GM12865 (cell line): Measurements from ENCODE around the gene QSOX2.
"Not testable (repeated sequence)": the region's sequence is repeated elsewhere in the genome, so short reads cannot be mapped to it uniquely, and the experiment has no call there.

ENCODE experiments used
- DNase-seq: peaks from one replicate; pipeline ENCODE4 v3.0.0; 2010; ENCODE audit warnings: low read depth
- H3K4me3 ChIP-seq: 2 replicates; pipeline ENCODE4 v1.5.1; 2011; ENCODE audit warnings: mild to moderate bottlenecking, low read depth, low read length, control low read depth
- TF ChIP-seq, protein P1 (sequence below): IDR thresholded peaks from 2 replicates; pipeline ENCODE4 v1.5.1; 2011; ENCODE audit warnings: low read length, control low read depth, low read depth, inconsistent platforms; ENCODE audit not compliant: insufficient read depth; ENCODE audit errors: missing control alignments

Gene QSOX2

GRCh38 chr9:136268735-136269134 is 23.1 kb upstream of the QSOX2 start:
- TF ChIP-seq, protein P1, sequence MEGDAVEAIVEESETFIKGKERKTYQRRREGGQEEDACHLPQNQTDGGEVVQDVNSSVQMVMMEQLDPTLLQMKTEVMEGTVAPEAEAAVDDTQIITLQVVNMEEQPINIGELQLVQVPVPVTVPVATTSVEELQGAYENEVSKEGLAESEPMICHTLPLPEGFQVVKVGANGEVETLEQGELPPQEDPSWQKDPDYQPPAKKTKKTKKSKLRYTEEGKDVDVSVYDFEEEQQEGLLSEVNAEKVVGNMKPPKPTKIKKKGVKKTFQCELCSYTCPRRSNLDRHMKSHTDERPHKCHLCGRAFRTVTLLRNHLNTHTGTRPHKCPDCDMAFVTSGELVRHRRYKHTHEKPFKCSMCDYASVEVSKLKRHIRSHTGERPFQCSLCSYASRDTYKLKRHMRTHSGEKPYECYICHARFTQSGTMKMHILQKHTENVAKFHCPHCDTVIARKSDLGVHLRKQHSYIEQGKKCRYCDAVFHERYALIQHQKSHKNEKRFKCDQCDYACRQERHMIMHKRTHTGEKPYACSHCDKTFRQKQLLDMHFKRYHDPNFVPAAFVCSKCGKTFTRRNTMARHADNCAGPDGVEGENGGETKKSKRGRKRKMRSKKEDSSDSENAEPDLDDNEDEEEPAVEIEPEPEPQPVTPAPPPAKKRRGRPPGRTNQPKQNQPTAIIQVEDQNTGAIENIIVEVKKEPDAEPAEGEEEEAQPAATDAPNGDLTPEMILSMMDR, result no peak
- no peak for DNase-seq
- H3K4me3 ChIP-seq, result no peak overlapping the region

GRCh38 chr9:136268318-136268717 is 22.7 kb upstream of the QSOX2 start:
- DNase-seq, result no peak
- TF ChIP-seq, protein P1, result no peak
- no peak overlapping the region for H3K4me3 ChIP-seq

DNA sequence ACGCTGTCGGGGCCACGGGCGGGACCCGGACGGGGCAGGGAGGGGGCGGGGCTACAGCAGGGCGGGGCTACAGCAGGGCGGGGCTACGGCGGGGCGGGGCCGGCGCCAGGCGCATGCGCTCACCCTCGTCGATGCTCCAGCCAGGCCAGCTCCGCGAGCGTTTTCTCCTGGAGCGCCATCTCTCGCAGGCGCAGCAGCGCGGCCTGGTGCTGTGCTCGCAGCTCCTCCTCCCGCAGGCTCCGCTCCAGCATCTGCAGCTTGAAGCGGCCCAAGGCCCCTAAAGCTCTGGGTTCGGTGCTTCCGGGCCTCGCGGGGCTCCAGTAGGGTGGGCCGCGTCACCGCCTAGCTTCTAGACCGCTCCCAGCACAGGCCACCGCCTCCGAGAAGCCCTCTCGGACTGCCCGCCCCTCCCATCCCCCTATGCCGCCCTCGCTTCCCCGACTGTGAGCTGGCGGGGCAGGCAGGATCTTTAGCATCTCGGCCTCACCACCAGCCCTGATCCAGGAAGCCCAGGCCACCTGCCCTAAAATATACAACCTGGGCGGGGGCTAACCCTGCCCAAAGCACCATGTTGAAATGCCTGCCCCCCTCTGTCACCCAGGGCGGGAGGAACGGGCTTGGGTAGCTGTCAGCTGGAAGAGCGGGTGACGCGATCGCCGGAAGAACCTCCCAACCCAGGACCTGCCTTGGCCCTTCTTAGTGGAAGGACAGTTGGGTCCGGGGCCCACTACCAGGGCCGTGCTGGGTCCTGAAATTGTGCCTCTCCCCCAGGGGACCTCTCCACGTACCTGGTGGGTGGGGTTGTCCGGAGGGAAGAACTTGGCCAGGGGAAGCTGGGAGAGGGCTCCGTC is 21.9 kb upstream of the QSOX2 start:
- peak overlapping the region; percentile 55 for H3K4me3 ChIP-seq
- TF ChIP-seq, protein P1, result peak; percentile 21
- DNase-seq, result peak; percentile 90

- DNase-seq, result not testable (repeated sequence)
- peak overlapping the region; percentile 38; the same call in 1 of the 2 replicates for H3K4me3 ChIP-seq
Measured at GRCh38 chr9:136266641-136267040, 21.0 kb upstream of the QSOX2 start.

DNA sequence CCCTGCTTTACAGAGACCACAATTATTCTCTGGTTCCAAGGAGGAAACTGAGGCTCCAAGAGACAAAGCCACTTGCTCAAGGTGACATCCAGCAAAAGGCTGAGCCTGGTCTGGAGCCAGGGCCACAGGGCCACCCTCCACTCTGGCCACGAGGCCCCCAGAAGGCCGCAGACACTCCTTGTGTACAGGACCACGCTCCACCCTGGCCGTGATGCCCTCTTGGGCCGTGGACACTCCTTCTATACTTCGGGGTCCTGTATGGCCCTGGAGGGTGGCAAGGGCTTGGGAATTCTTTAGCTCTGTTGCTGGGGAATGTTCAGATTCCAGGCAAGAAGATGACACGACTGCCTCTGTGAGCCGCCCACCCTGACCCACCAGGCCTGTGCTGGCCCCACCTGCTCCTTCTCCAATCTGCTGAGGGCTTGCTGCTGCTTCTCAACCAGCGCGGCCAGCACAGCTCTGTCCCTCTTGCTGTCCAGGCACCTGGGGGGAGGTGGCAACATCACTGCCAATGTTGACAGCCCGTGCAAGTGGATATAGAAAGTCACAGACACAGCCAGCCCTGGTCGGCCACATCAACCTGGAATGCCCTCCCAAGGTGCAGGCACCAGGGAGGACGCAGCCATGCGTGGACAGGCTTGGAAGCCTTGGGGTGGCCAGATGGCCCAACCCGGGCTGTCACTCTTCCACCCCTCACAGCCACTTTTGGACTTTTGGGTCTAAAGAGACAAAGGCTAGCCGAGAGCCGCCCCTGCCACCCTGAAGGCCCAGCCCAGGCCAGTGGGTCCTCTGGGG is 20.1 kb upstream of the QSOX2 start:
- H3K4me3 ChIP-seq, result no peak overlapping the region
- DNase-seq, result no peak
- TF ChIP-seq, protein P1, result no peak

DNA sequence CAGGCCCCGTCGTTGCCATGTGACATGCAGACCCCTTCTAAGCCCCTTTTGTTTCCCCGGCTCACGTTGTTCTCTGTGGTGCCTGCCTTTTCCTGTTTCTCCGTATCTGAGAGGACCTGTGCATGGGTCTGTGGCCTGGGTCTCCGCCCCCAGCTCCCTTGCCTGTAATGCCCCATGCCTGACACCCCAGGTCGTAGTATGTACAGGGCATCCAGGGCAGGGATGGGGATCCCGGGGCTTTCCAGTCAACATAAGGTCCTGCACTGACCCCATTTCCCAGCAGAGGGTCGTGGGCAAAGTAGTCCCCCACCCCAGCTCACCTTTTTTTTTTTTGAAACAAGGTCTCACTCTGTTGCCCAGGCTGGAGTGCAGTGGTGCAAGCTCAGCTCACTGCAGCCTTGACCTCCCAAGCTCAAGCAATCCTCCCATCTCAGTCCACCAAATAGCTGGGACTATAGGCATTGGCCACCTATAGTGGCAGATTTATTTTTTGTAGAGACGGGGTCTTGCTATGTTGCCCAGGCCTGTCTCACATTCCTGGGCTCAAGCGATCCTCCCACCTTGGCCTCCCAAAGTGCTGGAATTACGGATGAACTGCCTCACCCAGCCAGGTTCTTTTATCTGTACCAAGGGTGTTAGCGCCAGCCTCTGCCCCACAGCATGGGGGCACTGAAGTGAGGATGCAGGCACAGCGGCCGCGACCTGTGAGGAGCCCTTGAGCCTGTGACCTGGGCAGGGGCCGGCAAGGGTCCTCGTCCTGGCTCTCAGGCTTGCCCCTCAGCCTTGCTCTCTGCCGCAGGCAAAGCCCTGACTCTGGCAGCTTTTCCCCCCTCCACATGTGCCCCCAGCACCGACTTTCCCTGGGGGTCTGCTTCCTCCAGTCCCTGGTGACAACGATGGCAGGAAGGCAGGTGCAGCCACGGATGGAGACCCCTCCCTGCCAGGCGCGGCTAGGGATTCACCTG is 19.1 kb upstream of the QSOX2 start:
- DNase-seq, result no peak
- H3K4me3 ChIP-seq, result no peak overlapping the region
- TF ChIP-seq, protein P1, result no peak
